ENCODE results near the gene EZH1.

EZH1 gene

DNA sequence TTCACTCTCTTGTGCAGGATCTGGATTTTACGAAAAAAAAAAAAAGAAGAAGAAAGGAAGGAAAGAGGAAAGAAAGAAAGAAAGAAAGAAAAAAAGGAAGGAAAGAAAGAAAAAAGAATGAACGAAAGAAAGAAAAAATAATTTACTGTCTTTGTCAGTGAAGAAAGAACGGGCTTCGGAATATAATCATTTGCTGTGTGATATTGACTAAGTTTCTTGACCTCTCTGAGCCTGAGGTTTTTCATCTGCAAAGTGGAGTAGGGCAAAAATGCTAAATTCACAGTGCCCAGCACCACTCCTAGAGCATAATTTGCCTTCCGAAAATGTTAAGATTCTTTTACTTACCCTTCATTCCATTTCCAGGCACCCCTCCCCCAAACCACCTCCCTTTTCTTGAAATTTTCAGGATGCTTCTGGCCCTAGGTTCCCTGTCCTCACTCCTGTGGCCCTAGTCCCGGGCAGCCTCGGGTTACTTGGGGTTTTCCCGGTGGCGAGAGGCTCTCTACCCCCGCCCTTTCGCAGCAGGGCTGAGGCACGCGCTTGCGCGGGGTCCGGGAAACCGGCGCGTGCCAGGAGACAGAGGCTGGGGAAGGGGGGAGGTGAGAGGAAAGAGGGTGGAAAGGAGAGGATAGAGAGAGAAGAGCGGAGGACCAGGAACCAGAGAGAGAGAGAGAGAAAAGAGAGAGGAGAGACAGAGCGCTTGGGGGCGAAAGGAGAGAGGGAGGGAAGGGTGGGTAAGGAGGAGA is 62.7 kb downstream of the EZH1 start, which contains the start of gene CNTNAP1:
TSS of gene CNTNAP1 (plus strand) at position 556 of the 746 bp plus-strand sequence. CDS start 299 bp downstream, outside the sequence.
- DNase-seq: no peak

GRCh38 chr17:42680331-42680808 is 64.5 kb downstream of the EZH1 start:
- DNase-seq: peak; percentile 51

GRCh38 chr17:42679492-42680330 is 65.1 kb downstream of the EZH1 start:
- DNase-seq: peak; percentile 93

DNA sequence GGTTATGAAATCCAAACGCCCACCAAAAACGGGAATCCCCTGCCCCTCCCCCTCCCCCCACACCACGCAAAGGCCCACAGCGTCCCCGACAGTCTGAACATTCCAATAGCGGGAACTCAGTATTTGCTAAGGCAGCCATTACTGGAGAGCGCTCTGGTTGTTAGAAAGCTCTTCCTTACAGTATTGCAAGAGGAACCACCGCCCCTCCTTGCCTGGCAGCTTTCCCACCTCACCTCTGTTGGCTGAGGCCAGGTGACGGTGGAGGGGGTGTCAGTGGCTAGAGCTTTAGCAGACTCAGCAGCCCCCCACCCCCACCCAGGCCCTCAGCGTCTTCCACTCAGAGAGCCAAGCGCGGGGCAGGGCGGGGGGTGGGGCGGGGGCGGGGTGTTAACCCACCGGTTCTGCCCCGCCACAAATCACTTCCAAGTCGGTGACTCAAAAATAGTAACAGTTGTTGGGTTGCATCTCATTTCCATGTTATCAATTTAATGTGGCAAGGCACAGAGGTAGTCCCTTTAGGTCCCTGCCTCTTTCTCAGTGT is 65.8 kb downstream of the EZH1 start:
- DNase-seq: peak; percentile 72

DNA sequence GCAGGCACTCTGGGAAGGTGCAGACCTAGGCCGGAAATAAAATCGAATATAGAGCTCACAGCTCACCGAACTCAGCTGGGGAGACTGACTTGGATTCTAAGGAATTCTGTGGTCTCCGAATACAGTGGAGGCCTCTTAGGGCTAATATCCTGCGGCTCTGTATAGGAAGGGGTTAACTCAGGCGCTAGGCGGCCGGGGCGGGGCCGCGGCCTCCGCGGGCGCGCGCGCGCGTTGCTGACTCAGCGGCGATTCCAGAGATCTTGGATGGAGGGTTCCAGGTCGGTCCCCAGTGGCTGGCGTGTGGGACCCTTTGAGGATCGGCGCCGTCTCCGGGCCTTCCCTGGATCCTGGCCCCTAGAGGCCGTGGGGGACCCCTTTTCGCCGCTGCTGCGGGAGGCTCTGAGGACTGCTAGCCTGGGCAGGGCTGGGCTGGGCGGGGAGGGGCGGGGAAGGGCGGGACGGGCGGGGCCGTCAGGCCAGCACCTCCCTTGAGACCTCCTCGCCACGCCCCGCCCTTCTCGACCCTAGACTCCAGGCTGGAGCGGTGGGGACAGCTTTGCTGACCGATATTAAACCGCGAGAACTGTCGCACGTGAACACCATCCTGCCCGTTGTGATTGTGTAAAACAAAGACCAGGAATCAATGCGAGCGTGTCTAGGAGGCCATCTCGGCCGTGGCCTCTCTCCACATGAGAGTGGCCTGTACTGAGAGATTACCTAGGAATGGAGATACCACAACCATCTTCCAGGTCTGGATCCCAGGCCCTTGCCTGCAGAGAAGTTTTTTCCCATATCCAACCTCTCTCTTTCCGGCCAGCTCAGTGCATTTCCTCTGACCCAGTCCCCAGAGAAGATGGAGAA is 66.7 kb downstream of the EZH1 start:
- peak; percentile 96 for DNase-seq

GRCh38 chr17:42677012-42677857 is 67.6 kb downstream of the EZH1 start:
- DNase-seq: peak; percentile 100

GRCh38 chr17:42676424-42677011 is 68.3 kb downstream of the EZH1 start, which contains the start of gene PLEKHH3:
TSS of gene PLEKHH3 (minus strand) at chr17:42676994. CDS start at chr17:42676563, 431 bp downstream.
- DNase-seq: no peak

DNA sequence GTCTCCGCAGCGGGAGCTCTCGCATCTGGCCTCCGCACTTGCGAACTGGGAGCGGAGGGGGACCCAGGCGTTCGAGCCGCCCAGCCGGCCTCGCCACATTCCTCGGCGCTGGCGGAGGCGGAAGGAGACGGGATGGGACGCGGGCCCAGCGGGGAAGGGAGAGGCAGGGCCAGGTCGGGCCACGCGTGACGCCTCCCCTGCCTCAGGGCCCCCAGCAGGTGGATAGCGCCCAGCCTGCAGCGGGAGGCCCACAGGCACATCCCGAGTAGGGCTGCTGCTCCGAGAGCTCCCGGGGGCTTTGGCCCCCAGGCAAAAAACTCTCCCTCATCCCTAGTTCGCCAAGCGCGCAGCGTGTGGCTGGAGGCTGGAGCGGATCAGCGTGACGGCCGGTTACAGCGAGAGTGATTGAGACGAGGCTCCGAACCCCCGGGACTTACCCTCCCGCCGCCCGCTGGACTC is 68.8 kb downstream of the EZH1 start:
- peak; percentile 74 for DNase-seq

- no peak for DNase-seq
Observed at GRCh38 chr17:42675348-42675964, 69.4 kb downstream of the EZH1 start.

GRCh38 chr17:42674755-42675347 is 70.0 kb downstream of the EZH1 start:
- DNase-seq: peak; percentile 18

DNA sequence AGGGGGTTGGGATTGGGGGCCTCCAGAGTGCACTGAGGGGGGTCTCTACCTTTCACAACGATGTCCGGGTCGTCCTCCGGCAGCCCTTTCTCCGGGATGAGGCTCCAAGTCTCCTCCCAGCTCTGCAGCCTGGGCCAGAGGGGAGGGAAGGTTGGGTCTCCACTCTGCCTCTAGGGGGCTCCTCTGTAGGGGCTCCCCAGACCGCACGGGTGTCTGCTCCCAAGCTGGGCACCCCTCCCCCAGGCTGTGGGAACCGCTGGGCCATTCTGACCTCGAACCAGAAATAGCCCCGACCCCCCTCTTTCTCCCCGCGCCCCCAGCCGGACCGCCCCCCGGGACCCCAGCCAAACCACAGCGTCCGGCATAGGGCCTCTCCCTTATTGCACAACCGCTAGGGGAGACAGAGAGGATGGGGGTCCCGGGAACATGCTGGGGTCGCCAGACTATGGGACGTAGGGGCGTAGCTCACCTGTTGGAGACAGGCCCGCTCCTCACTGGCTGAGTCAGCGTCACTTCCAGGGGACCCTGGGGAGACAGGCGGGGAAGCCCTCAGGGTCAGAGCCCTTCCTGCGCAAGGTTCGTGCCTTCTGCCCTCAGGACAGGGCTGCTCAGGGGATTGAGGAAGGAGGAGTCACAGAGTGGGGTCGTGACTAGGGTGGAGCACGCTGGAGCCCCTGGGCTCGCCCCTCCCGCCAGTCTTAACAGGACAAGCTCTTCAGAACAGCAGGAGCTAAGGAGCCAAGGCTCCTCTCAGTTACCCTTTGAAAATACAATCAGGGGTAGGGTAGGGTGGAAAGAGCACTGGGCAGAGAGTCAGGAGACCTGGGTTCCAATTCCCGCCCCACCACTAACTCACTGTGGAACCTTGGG is 70.7 kb downstream of the EZH1 start:
- DNase-seq: peak; percentile 47

DNA sequence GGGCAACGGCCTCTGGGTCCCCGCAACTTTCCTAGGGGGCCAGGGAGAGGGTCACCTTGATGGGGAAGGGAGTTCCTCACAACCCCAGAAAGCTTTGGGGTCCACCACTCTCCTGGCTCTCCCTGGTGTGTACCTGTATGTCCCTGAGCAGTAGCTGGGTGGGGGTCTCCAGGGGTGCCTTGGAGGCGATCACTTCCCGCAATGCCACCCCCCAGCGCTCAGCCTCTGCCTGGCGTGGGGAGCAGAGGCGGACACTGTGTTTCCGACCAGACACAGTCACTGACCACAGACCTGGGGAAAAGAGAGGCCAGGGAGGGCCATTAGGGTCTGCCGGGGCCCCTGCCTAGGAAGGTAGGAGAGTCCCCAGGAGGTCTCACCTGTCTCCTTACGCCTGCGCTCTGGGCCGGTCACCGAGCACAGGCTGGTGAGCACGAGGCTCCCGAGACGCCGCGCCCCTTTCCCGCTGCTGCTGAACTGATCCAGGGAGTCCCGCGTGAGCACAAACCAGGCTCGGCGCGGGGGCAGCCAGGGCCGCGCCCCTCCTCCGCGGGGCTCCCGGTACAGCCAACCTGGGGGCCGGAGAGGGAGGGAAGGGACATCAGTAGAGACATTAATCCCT is 71.5 kb downstream of the EZH1 start:
- no peak for DNase-seq

DNA sequence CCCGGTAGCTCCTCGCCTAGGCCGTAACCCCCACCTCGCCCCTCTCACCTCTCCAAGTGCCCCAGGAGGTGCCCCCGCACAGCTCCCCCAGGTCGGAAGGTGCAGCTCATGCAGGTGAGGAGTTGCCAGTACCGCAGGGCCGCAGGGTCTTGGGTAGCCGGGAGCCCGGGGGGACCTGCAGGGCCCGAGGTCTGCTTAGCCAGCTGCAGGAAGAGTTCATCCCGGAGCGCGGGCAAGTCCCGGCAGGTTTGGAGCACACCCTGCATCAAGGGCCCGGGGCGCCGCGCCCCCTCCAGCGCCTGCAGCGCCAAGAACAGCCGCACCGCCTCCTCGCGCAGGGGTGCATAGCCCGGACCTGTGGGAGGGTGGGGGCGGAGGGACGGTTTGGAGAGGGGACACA is 72.8 kb downstream of the EZH1 start:
- DNase-seq: no peak

DNA sequence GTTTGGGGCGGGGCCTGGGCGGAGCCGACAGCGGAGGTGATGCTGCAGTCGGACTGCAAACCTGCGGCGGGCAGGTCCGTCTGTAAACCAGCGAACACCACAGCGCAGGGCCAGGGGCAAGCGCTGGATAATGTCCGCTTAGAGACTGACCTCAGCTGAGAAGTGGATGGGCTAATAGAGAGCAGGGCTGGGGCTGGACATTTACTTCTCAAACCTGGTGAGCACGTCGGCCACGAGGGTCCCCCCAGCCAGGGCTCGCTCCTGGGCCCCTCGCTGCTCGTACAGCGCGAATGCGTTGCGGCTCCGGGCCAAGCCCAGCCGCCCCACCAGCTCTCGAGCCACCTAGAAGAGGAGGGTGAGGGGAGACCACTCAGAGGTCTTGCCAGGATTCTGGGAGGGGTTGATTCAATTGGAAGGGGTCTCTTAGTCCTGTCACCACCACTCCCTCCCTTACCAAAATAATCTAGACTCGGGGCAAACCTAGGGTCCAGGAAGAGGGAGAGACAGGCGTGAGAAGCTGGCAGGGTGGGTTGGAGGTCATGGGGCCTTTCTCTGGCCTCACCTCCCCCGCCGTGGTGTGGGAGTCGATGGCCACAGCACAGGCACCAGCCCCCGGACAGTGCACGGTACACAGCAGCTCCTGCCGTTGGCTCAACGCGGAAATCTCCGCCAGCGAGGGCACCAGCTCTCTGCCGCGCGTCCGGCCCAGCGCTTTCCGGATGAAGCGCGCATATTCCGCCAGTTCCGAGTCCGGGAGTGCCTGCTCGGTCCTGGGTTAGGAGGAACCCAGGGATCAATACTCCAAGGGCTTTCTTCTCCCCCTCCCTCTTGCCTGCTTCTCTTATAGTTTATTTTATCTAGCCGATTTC is 73.8 kb downstream of the EZH1 start:
- peak; percentile 15 for DNase-seq

- DNase-seq: peak; percentile 65
Observed at GRCh38 chr17:42669977-42670788, 74.7 kb downstream of the EZH1 start.

DNA sequence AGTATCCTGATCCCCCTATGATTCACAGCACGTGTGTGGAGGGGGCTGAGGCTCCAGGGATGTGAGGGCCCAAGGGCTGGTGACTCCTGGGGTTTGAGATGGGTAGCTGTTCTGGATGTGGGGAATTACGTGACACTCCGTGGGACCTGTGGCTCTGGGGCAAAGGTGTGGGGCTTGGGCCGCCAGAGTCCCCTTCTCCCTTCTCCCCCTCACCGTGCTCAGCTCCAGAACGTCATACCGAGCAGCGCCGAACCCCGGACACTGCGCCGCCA is 75.2 kb downstream of the EZH1 start:
- DNase-seq: no peak
